ENCODE data around the gene PODNL1.

The PODNL1 gene

GRCh38 chr19:13938301-13939064, at the start of gene PODNL1:
PODNL1 (minus strand) TSS chr19:13938417; CDS start chr19:13938181, 236 bp downstream.
- DNase-seq (ENCODE audit: low read depth in 4 of 4, low spot score in 1 of 4): no peak

- DNase-seq (ENCODE audit: low read depth in 4 of 4, low spot score in 1 of 4): no peak
Measured at GRCh38 chr19:13987101-13987890, 49.1 kb upstream of the PODNL1 start.

GRCh38 chr19:13986348-13986904, 48.2 kb upstream of the PODNL1 start:
- DNase-seq (ENCODE audit: low read depth in 4 of 4, low spot score in 1 of 4): peak; percentile 97 to 99 (median 98)

GRCh38 chr19:13985771-13986347, 47.6 kb upstream of the PODNL1 start:
- no peak for DNase-seq (ENCODE audit: low read depth in 4 of 4, low spot score in 1 of 4)

- DNase-seq (ENCODE audit: low read depth in 4 of 4, low spot score in 1 of 4): no peak
Measured at GRCh38 chr19:13984875-13985741, 46.9 kb upstream of the PODNL1 start.

GRCh38 chr19:13984186-13984585, 46.0 kb upstream of the PODNL1 start:
- no peak for DNase-seq (ENCODE audit: low read depth in 4 of 4, low spot score in 1 of 4)

GRCh38 chr19:13983213-13983889, 45.1 kb upstream of the PODNL1 start:
- DNase-seq (ENCODE audit: low read depth in 4 of 4, low spot score in 1 of 4): no peak

- DNase-seq (ENCODE audit: low read depth in 4 of 4, low spot score in 1 of 4): no peak
Measured at GRCh38 chr19:13982773-13983172, 44.6 kb upstream of the PODNL1 start.

GRCh38 chr19:13981988-13982501, 43.8 kb upstream of the PODNL1 start:
- DNase-seq (ENCODE audit: low read depth in 4 of 4, low spot score in 1 of 4): no peak

GRCh38 chr19:13981467-13981866, 43.2 kb upstream of the PODNL1 start:
- DNase-seq (ENCODE audit: low read depth in 4 of 4, low spot score in 1 of 4): no peak

GRCh38 chr19:13981021-13981420, 42.8 kb upstream of the PODNL1 start:
- DNase-seq (ENCODE audit: low read depth in 4 of 4, low spot score in 1 of 4): no peak

- no peak for DNase-seq (ENCODE audit: low read depth in 4 of 4, low spot score in 1 of 4)
Measured at GRCh38 chr19:13980340-13980739, 42.1 kb upstream of the PODNL1 start.

GRCh38 chr19:13979686-13980085, 41.5 kb upstream of the PODNL1 start:
- DNase-seq (ENCODE audit: low read depth in 4 of 4, low spot score in 1 of 4): no peak

GRCh38 chr19:13979244-13979615, 41.0 kb upstream of the PODNL1 start:
- DNase-seq (ENCODE audit: low read depth in 4 of 4, low spot score in 1 of 4): no peak

- no peak for DNase-seq (ENCODE audit: low read depth in 4 of 4, low spot score in 1 of 4)
Measured at GRCh38 chr19:13978351-13979243, 40.4 kb upstream of the PODNL1 start.

- DNase-seq (ENCODE audit: low read depth in 4 of 4, low spot score in 1 of 4): no peak
Measured at GRCh38 chr19:13977803-13978202, 39.6 kb upstream of the PODNL1 start.

GRCh38 chr19:13976446-13976845, 38.2 kb upstream of the PODNL1 start:
- DNase-seq (ENCODE audit: low read depth in 4 of 4, low spot score in 1 of 4): no peak

GRCh38 chr19:13975870-13976269, 37.7 kb upstream of the PODNL1 start:
- no peak for DNase-seq (ENCODE audit: low read depth in 4 of 4, low spot score in 1 of 4)

- no peak for DNase-seq (ENCODE audit: low read depth in 4 of 4, low spot score in 1 of 4)
Measured at GRCh38 chr19:13974073-13974472, 35.9 kb upstream of the PODNL1 start.

All from stimulated activated CD4-positive, alpha-beta T cell treated with anti-CD3 and anti-CD28 coated beads, Interleukin-1b, Interleukin-23, amount 100 ng/mL, for 24 hours (primary cell).